ENCODE data around the gene PTGDR. TPM values are rescaled to one million over a fixed set of nuclear protein-coding genes. Genes with fewer than 3 reads are reported as not detected.

PTGDR gene
- total RNA-seq, 2 donors from 2014 or later = 0.09 TPM; not detected in 1

DNA sequence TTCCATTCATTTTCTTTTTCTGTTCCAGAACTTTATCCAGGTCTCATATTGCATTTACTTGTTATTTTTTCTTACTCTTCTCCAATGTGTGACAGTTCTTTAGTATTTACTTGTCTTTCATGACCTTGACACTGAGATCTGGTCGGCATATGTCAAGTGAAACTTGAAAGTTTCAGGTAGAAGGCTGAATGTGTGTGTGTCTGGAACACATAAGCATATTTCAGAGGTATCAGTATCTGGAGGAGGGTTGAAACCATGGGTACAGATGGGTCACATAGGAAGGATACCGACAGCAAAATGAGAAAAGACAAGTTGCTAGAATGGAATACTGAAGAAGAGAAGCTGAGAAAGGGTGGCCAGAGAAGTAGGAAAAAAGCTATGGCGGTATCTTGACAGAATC, 22.5 kb upstream of the PTGDR start:
- Mint-ChIP-seq H3K36me3 (ENCODE audit: low read depth) (no peaks in the 10 kb centered on the region), H3K27ac (no peak overlapping the region), H3K27me3 (ENCODE audit: insufficient read depth) (peaks cover 2% of the 10 kb centered on the region), H3K9me3 (peaks cover 4% of the 10 kb centered on the region), H3K4me1 (no peaks in the 10 kb centered on the region), H3K4me3 (no peak overlapping the region)
- no peak overlapping the region for H3K9ac ChIP-seq (ENCODE audit: extremely low read depth, low read length, poor library complexity, severe bottlenecking)
- no peak overlapping the region for H3K27ac ChIP-seq (ENCODE audit: low read depth, low read length)
- peaks cover 6% of the 10 kb centered on the region for H3K9me3 ChIP-seq (ENCODE audit: control insufficient read depth, low read length)
- DNase-seq = no peak
- WGBS, 2 experiments (ENCODE audit: insufficient coverage in 1 of 2, insufficient read length in 1 of 2) = 92% methylated on average over 2 to 3 of the region's 3 CpGs
- H3K4me3 ChIP-seq (ENCODE audit: low read length) = no peak overlapping the region
- no peaks in the 10 kb centered on the region for H3K4me1 ChIP-seq (ENCODE audit: control insufficient read depth, insufficient read depth, low read length)
- H3K27me3 ChIP-seq (ENCODE audit: control insufficient read depth, insufficient read depth, low read length, poor library complexity, severe bottlenecking) = no peaks in the 10 kb centered on the region
- no peaks in the 10 kb centered on the region for H3K36me3 ChIP-seq (ENCODE audit: control insufficient read depth, insufficient read depth, low read length)
- TF ChIP-seq, protein P1, sequence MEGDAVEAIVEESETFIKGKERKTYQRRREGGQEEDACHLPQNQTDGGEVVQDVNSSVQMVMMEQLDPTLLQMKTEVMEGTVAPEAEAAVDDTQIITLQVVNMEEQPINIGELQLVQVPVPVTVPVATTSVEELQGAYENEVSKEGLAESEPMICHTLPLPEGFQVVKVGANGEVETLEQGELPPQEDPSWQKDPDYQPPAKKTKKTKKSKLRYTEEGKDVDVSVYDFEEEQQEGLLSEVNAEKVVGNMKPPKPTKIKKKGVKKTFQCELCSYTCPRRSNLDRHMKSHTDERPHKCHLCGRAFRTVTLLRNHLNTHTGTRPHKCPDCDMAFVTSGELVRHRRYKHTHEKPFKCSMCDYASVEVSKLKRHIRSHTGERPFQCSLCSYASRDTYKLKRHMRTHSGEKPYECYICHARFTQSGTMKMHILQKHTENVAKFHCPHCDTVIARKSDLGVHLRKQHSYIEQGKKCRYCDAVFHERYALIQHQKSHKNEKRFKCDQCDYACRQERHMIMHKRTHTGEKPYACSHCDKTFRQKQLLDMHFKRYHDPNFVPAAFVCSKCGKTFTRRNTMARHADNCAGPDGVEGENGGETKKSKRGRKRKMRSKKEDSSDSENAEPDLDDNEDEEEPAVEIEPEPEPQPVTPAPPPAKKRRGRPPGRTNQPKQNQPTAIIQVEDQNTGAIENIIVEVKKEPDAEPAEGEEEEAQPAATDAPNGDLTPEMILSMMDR (conservative IDR thresholded peaks at IDR 0.05) = no peak

DNA sequence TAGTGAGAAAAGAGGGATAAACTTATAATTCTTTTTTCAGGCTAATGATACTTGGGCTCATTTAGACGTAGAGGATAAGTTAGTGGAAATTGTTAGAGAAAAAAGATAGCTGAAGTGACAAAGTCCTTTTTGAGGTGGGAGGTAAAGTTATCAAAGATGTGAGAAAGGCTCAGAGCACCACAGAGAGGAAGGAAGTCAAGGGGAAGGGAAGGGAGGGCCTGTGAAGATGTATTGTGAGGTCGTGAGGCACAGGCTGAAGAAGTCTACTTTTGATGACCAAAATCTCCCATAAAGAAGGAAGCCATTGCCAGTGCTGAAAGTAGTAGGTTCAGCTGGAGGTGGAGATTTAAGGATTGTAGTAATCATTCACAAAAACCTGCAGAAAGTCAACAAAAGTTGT, 19.4 kb upstream of the PTGDR start:
- WGBS, 2 experiments (ENCODE audit: insufficient coverage in 1 of 2, insufficient read length in 1 of 2) = 77 to 86% methylated on average over 2 of the region's 2 CpGs
- Mint-ChIP-seq H3K4me3 (no peak overlapping the region), H3K27me3 (ENCODE audit: insufficient read depth) (peaks cover 2% of the 10 kb centered on the region)

DNA sequence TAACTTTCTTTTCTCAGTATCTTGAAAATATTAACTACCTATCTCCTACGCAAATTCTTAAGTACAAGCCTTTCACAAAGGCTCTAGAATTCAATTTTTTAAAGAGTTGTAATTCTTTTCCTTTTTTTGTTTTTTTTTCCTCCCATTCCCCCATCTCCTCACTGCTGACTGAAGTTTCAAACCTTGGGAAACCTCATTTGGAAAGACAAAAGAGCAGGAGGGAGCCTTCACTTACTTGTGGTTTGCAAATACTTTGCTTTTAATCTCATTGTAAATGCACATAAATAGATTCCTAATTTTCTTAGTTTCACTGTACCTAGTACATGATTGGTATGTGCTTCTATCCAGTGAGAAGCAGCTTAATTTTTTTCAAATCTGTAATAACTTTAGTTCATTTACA, 15.8 kb upstream of the PTGDR start:
- Mint-ChIP-seq H3K27ac (no peak overlapping the region), H3K36me3 (ENCODE audit: low read depth) (no peaks in the 10 kb centered on the region), H3K4me1 (peaks cover 11% of the 10 kb centered on the region), H3K27me3 (ENCODE audit: insufficient read depth) (peaks cover 2% of the 10 kb centered on the region), H3K4me3 (no peak overlapping the region), H3K9me3 (peaks cover 3% of the 10 kb centered on the region)
- 56% methylated on average over 1 of the region's 1 CpG; no CpG with 5 or more reads in 1 of the 2 experiments for WGBS, 2 experiments (ENCODE audit: insufficient coverage in 1 of 2, insufficient read length in 1 of 2)
- Histone ChIP-seq H3K27me3 (ENCODE audit: control insufficient read depth, insufficient read depth, low read length, poor library complexity, severe bottlenecking) (no peaks in the 10 kb centered on the region), H3K9ac (ENCODE audit: extremely low read depth, low read length, poor library complexity, severe bottlenecking) (no peak overlapping the region), H3K27ac (ENCODE audit: low read depth, low read length) (no peak overlapping the region), H3K36me3 (ENCODE audit: control insufficient read depth, insufficient read depth, low read length) (no peaks in the 10 kb centered on the region), H3K9me3 (ENCODE audit: control insufficient read depth, low read length) (no peaks in the 10 kb centered on the region), H3K4me1 (ENCODE audit: control insufficient read depth, insufficient read depth, low read length) (peaks cover 4% of the 10 kb centered on the region), H3K4me3 (ENCODE audit: low read length) (no peak overlapping the region)
- DNase-seq = no peak
- TF ChIP-seq, protein P1 (conservative IDR thresholded peaks at IDR 0.05) = no peak

More for the DNA sequence above, 19.4 kb upstream of the PTGDR start:
- H3K27ac Mint-ChIP-seq = no peak overlapping the region
- Histone ChIP-seq H3K36me3 (ENCODE audit: control insufficient read depth, insufficient read depth, low read length) (no peaks in the 10 kb centered on the region), H3K4me3 (ENCODE audit: low read length) (no peak overlapping the region), H3K9me3 (ENCODE audit: control insufficient read depth, low read length) (peaks cover 6% of the 10 kb centered on the region), H3K9ac (ENCODE audit: extremely low read depth, low read length, poor library complexity, severe bottlenecking) (no peak overlapping the region), H3K27ac (ENCODE audit: low read depth, low read length) (no peak overlapping the region), H3K27me3 (ENCODE audit: control insufficient read depth, insufficient read depth, low read length, poor library complexity, severe bottlenecking) (no peaks in the 10 kb centered on the region), H3K4me1 (ENCODE audit: control insufficient read depth, insufficient read depth, low read length) (no peaks in the 10 kb centered on the region)
- H3K36me3 Mint-ChIP-seq (ENCODE audit: low read depth) = no peaks in the 10 kb centered on the region
- TF ChIP-seq, protein P1 (conservative IDR thresholded peaks at IDR 0.05) = no peak
- DNase-seq = no peak
- H3K4me1 Mint-ChIP-seq = peaks cover 5% of the 10 kb centered on the region
- peaks cover 4% of the 10 kb centered on the region for H3K9me3 Mint-ChIP-seq
